Nephron progenitor cell (in vitro differentiated cells): Measurements from ENCODE around the gene FUT8.
A peak's percentile ranks its signal among the peaks of the same experiment; 100 is the strongest.

ENCODE experiments used
- DNase-seq: peaks from one replicate; pipeline ENCODE4 v3.0.0; 2021
- H3K27ac Mint-ChIP-seq: 2 replicates; pipeline ENCODE4 v1.8.0; 2021; ENCODE audit warnings: mild to moderate bottlenecking, moderate library complexity, mixed read lengths
- H3K27me3 Mint-ChIP-seq: 2 replicates; pipeline ENCODE4 v1.8.0; 2021; ENCODE audit warnings: mild to moderate bottlenecking, low read depth, mixed read lengths; ENCODE audit not compliant: poor library complexity
- H3K36me3 Mint-ChIP-seq: 2 replicates; pipeline ENCODE4 v1.8.0; 2021; ENCODE audit warnings: low read depth, mixed read lengths
- H3K4me1 Mint-ChIP-seq: 2 replicates; pipeline ENCODE4 v1.8.0; 2021; ENCODE audit warnings: mixed read lengths
- H3K4me3 Mint-ChIP-seq: 2 replicates; pipeline ENCODE4 v1.8.0; 2021; ENCODE audit warnings: mild to moderate bottlenecking, moderate library complexity, mixed read lengths
- H3K9me3 Mint-ChIP-seq: 2 replicates; pipeline ENCODE4 v1.8.0; 2021; ENCODE audit warnings: mild to moderate bottlenecking, moderate library complexity, mixed read lengths
- CTCF ChIP-seq: fragments of 200-600 bp; sonication (generic); IDR thresholded peaks from 2 replicates; pipeline ENCODE4 v1.5.0; 2021; ENCODE audit warnings: antibody characterized with exemption

The FUT8 gene

GRCh38 chr14:65789363-65789762 is 376.8 kb downstream of the FUT8 start:
- Mint-ChIP-seq H3K36me3 (no peaks in the 10 kb centered on the region), H3K27me3 (peaks cover 5% of the 10 kb centered on the region), H3K9me3 (no peaks in the 10 kb centered on the region), H3K27ac (no peak overlapping the region), H3K4me3 (no peak overlapping the region), H3K4me1 (peaks cover 31% of the 10 kb centered on the region)
- no peak for TF ChIP-seq CTCF
- no peak for DNase-seq

GRCh38 chr14:65790172-65790815 is 377.8 kb downstream of the FUT8 start:
- Mint-ChIP-seq H3K27me3 (peaks cover 5% of the 10 kb centered on the region), H3K4me1 (peaks cover 22% of the 10 kb centered on the region), H3K9me3 (no peaks in the 10 kb centered on the region), H3K27ac (no peak overlapping the region), H3K36me3 (no peaks in the 10 kb centered on the region), H3K4me3 (no peak overlapping the region)
- no peak for TF ChIP-seq CTCF
- no peak for DNase-seq

GRCh38 chr14:65791191-65791981 is 378.9 kb downstream of the FUT8 start:
- H3K4me1 Mint-ChIP-seq, result peaks cover 17% of the 10 kb centered on the region
- H3K36me3 Mint-ChIP-seq, result no peaks in the 10 kb centered on the region
- peak; percentile 29 for DNase-seq
- no peak overlapping the region for H3K27ac Mint-ChIP-seq
- no peak for TF ChIP-seq CTCF
- peaks cover 5% of the 10 kb centered on the region for H3K27me3 Mint-ChIP-seq
- H3K4me3 Mint-ChIP-seq, result no peak overlapping the region
- no peaks in the 10 kb centered on the region for H3K9me3 Mint-ChIP-seq

- no peak overlapping the region for H3K27ac Mint-ChIP-seq
- no peak overlapping the region for H3K4me3 Mint-ChIP-seq
- no peak for TF ChIP-seq CTCF
- DNase-seq, result no peak
- no peaks in the 10 kb centered on the region for H3K36me3 Mint-ChIP-seq
- H3K27me3 Mint-ChIP-seq, result peaks cover 5% of the 10 kb centered on the region
- H3K4me1 Mint-ChIP-seq, result peaks cover 12% of the 10 kb centered on the region
- no peaks in the 10 kb centered on the region for H3K9me3 Mint-ChIP-seq
These were observed 379.8 kb downstream of the FUT8 start for GRCh38 chr14:65792208-65792905.
